ENCODE data around the gene CLASP1. TPM values are rescaled to one million over a fixed set of nuclear protein-coding genes. Genes with fewer than 3 reads are reported as not detected.

CLASP1 gene
- total RNA-seq, 4 donors from 2014 or later = 28.9 to 58.0 (median 41.9) TPM

- H3K27ac ChIP-seq = no peak overlapping the region
- DNase-seq = no peak
- H3K4me3 ChIP-seq = no peak overlapping the region
- TF ChIP-seq POLR2A (IDR thresholded peaks at IDR 0.05) (no peak), CTCF (IDR thresholded peaks at IDR 0.05) (no peak)
- H3K9me3 ChIP-seq = no peaks in the 10 kb centered on the region
- WGBS, 2 donors = 100% methylated on average over 4 of the region's 4 CpGs
- intact Hi-C loops (cut with DNase I) = no loop called here
- H3K36me3 ChIP-seq = peaks cover 0 to 9% (median 0%) of the 10 kb centered on the region in 3 donors
- H3K4me1 ChIP-seq = peaks cover 0 to 8% (median 0%) of the 10 kb centered on the region in 3 donors
- H3K27me3 ChIP-seq = no peaks in the 10 kb centered on the region
Measured at GRCh38 chr2:121587131-121587530, 62.1 kb downstream of the CLASP1 start.

DNA sequence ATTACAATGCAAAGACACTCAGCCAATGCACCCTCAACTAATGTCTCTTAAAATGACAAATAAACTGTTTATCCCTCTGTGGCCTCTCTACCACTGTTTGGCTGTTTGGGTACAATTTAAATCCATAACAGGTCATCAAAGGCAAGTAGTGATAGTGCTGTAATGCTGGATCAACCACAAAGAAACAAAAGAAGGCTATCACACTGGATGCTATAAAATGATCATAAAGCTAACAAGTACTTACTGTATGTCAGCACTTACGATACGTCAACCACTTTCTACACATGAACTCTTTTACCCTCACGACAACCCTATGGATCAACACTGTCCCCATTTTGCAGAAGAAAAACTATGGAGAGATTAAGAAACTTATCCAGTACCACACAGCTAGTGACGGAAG is 64.5 kb downstream of the CLASP1 start:
- Histone ChIP-seq H3K9me3 (no peaks in the 10 kb centered on the region), H3K27ac (no peak overlapping the region), H3K4me3 (no peak overlapping the region), H3K4me1 (peaks cover 0 to 14% (median 0%) of the 10 kb centered on the region in 3 donors), H3K36me3 (peaks cover 0 to 9% (median 0%) of the 10 kb centered on the region in 3 donors), H3K27me3 (no peaks in the 10 kb centered on the region)
- intact Hi-C loops (cut with DNase I) = no loop called here
- TF ChIP-seq CTCF (IDR thresholded peaks at IDR 0.05) = no peak
- TF ChIP-seq POLR2A (IDR thresholded peaks at IDR 0.05) = no peak
- WGBS, 2 donors = 98 to 100% methylated on average over 4 of the region's 4 CpGs
- no peak for DNase-seq

GRCh38 chr2:121583555-121583954 is 65.7 kb downstream of the CLASP1 start:
- H3K36me3 ChIP-seq = peaks cover 0 to 2% (median 0%) of the 10 kb centered on the region in 3 donors
- no peaks in the 10 kb centered on the region for H3K9me3 ChIP-seq
- H3K27ac ChIP-seq = no peak overlapping the region
- no peak for TF ChIP-seq CTCF (IDR thresholded peaks at IDR 0.05)
- TF ChIP-seq POLR2A (IDR thresholded peaks at IDR 0.05) = no peak
- peaks cover 0 to 13% (median 0%) of the 10 kb centered on the region in 3 donors for H3K4me1 ChIP-seq
- DNase-seq = no peak
- intact Hi-C loops (cut with DNase I) = no loop called here
- no peak overlapping the region for H3K4me3 ChIP-seq
- WGBS, 2 donors = 76 to 79% methylated on average over 3 of the region's 3 CpGs
- H3K27me3 ChIP-seq = no peaks in the 10 kb centered on the region

- H3K9me3 ChIP-seq = no peaks in the 10 kb centered on the region
- intact Hi-C loops (cut with DNase I) = no loop called here
- no peaks in the 10 kb centered on the region for H3K36me3 ChIP-seq
- H3K4me1 ChIP-seq = peaks cover 0 to 6% (median 0%) of the 10 kb centered on the region in 3 donors
- H3K4me3 ChIP-seq = no peak overlapping the region
- no peaks in the 10 kb centered on the region for H3K27me3 ChIP-seq
- DNase-seq = no peak
- no peak overlapping the region for H3K27ac ChIP-seq
- TF ChIP-seq CTCF (IDR thresholded peaks at IDR 0.05) (no peak), POLR2A (IDR thresholded peaks at IDR 0.05) (no peak)
Measured at GRCh38 chr2:121582272-121582671, 67.0 kb downstream of the CLASP1 start.

GRCh38 chr2:121579309-121579708 is 70.0 kb downstream of the CLASP1 start:
- no peaks in the 10 kb centered on the region for H3K9me3 ChIP-seq
- no peak for DNase-seq
- WGBS, 2 donors = 76 to 77% methylated on average over 3 of the region's 3 CpGs
- intact Hi-C loops (cut with DNase I) = no loop called here
- no peak for TF ChIP-seq POLR2A (IDR thresholded peaks at IDR 0.05)
- no peak for TF ChIP-seq CTCF (IDR thresholded peaks at IDR 0.05)
- H3K36me3 ChIP-seq = no peaks in the 10 kb centered on the region
- no peak overlapping the region for H3K27ac ChIP-seq
- H3K27me3 ChIP-seq = no peaks in the 10 kb centered on the region
- no peak overlapping the region for H3K4me3 ChIP-seq
- H3K4me1 ChIP-seq = peaks cover 0 to 7% (median 0%) of the 10 kb centered on the region in 3 donors
